NCI-H226 (cell line): ENCODE results near the gene XAGE1B.
"Not testable (repeated sequence)": the region's sequence is repeated elsewhere in the genome, so short reads cannot be mapped to it uniquely, and the experiment has no call there.

Experiments used
- DNase-seq: peaks from one replicate; pipeline ENCODE4 v3.0.0-alpha.2; 2015

Gene XAGE1B

DNA sequence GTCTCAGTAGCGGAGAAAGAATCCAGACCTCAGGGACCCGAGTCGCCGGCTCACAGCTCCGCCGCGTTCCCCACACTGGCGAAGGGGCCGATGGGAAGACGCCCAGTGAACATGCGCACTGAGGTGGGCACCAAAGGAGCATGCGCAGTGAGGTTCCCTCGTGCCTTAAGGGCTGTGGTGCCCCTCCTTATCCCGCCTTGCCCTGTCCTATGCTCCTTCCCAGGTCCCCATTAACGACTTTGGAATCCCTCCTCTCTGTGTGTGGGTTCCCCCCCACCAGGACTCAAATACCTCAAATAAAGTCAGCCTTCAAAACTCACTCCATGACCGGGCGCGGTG lies at the start of gene XAGE1B:
TSS of gene XAGE1B (minus strand) at position 77 of the 339 bp plus-strand sequence. CDS start 1,536 bp downstream, outside the sequence.
- not testable (repeated sequence) for DNase-seq

DNA sequence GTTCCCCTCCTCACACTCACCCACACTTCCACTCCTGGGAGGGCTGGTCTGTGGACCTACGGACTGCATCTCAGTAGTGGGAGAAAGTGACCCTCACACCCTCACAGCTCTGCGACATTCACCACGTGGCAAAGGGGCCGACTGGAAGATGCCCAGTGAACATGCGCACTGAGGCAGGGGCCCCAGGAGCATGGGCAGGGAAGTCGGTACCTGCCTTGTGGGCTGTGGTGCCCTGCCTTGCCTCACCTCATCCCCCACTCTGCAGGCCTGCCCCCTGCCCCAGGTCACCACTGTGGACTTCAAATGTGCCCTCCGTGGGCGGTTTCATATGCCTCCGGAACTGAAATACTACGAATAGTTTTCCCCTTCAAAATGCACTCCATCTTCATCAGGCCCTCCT lies 46.2 kb upstream of the XAGE1B start:
- DNase-seq, result no peak

DNA sequence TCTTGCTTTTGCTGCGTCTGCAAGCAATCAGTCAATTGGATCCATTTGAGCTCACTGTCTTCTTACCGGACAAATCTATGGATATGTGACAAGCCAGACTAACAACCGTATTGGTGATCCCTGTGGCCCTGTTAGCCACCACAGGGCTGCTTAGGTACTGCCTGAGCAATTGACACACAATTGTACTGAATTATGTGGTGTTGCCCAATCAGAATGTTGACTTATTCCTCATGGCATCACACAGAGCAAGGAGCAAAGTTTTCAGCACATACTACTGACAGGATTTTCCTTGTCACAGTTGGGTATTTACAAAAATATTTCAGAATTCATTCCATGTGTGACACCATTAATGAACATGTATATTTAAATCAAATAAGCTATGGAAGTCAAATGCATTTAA lies 41.3 kb upstream of the XAGE1B start:
- no peak for DNase-seq

- DNase-seq, result no peak
Measured at GRCh38 chrX:52556741-52557140, 39.9 kb upstream of the XAGE1B start.

- no peak for DNase-seq
Measured at GRCh38 chrX:52553995-52554642, 37.3 kb upstream of the XAGE1B start.

- not testable (repeated sequence) for DNase-seq
Measured at GRCh38 chrX:52548769-52549168, 31.9 kb upstream of the XAGE1B start.

DNA sequence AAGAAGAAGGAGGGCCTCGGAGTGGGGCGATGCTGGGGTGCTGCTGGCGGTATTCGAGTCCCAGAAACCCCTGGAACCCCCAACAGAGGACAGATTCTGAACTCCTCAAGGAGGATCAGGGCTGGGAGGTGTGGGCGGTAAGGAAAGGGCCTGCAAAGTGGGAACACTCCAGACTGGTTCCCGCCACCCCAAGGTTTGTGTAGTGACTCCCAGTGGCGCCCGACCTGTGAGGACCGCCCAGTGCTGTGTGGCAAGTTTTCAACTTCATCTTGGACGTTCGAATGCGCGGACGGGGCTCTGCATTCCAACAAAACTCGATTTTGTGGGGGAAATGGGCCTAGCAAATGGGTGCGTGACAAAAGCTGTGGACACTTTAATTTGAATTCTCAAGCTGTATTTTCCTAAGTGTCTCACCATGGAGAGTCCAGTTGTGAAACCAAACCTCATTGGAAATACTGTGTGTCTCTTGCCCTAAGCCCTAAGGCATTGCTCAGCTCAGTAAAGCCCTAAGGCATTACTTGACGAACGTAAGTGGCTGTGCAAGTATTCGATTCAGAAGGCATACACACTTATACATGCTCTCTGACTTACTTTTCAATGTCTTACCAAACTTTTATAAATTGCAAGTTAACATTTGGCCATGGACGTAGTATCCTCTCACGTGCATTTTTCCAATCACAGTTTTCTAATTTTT lies 27.4 kb upstream of the XAGE1B start:
- DNase-seq, result no peak

- no peak for DNase-seq
Measured at GRCh38 chrX:52542311-52542710, 25.4 kb upstream of the XAGE1B start.

DNA sequence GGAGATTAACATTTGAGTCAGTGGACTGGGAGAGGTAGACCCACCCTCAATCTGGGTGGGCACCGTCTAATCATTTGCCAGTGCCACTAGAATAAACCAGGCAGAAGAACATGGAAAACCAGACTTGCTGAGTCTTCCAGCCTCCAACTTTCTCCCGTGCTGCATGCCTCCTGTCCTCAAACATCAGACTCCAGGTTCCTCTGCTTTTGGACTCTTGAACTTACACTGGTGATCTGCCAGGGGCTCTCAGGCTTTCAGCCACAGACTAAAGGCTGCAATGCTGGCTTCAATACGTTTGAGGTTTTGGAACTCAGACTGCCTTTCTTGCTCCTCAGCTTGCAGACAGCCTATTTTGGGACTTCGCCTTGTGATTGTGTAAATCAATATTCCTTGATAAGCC lies 24.2 kb upstream of the XAGE1B start:
- DNase-seq, result not testable (repeated sequence)

DNA sequence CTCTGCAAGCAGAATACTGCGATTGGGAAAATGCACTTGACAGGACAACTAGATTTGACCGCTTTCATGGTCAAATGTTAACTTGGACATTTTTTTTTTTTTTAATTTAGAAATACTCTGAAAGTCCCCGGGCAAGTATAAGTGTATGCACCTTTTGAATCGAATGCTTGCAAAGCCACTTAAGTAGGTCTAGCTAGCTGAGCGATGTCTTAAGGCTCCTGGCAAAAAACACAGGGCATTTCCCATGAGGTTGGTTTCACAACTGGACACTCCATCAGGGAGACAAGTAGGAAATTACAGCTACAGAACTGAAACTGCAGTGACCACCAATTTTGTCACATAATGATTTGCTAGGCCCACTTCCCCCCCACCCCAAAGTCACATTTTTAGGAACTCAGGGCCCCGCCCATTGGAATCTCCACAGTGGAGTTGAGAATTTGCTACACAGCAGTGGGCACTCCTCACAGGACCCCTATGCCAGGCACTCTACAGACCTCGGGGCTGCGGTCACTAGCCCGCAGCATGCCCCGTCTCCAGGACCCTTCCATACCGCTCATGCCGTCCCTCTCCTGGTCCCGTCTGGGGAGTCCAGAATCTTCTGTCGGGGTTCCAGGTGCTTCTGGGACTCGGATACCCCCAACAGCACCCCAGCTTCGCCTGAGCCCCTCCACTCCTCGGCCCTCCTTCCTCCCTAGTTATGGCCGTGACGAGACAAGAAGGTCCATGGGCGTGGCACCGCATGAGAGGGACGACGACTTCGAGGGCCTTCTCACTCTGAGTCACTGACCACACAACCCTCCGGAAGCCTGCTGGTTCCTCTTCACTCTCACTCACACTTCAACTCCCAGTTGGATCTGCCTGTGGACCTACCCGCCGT lies 515 bp downstream of the XAGE1B start:
- DNase-seq, result not testable (repeated sequence)

GRCh38 chrX:52511126-52511525 lies 5.7 kb downstream of the XAGE1B start:
- DNase-seq, result not testable (repeated sequence)

DNA sequence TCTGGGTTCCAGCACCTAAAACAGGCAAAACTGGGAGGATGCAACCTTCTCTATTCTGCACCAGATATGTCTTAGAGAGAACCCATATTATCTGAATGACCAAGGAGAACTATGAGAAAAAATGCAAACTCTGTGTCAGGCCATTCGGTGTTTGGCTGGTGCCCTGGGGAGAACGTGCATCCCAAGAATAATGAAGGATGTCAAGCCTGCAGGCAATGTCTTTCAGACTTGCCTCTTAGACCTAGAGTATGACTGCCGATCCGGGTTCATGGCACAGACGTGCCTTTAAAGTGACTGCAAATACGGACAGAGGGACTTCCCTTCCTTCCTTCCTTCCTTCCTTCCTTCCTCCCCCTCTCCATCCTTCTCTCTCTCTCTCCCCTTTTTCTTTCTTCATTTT lies 6.9 kb downstream of the XAGE1B start:
- DNase-seq, result no peak

DNA sequence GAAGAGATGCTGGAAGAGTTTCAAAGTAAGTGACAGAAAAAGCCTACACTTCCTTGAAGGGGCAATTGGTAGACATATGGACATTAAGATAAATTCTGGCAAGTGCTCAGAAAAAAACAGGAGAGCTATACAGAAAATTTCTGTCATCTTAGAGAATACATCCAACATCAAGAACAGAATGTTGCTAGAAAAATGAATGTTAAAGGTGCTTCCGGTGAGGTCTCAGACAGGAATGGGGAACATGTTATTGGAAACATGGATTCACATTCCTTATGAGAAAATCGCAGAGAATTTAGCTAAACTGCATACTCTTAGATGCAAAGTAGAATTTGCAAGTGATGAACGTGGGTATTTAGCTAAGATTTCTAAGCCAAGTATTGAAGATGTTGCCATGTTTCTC lies 9.5 kb downstream of the XAGE1B start:
- DNase-seq, result no peak

DNA sequence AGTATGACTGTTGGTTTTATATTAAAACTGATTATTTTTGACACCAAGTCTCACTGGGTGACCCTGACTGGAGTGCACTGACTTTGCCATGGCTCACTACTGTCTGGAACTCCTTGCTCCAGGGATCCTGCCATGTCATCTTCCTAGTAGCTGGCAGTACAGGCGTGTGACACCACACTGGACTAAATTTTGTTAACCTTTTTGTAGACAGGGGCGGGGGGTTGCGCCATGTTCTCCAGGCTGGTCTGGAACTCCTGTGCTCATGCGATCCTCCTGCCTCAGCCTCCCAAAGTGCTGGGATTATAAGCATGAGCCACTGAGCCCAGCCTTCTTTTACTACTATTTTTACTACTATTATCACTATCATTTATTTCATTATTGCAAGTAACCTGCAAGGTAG lies 12.3 kb downstream of the XAGE1B start:
- no peak for DNase-seq

- not testable (repeated sequence) for DNase-seq
Measured at GRCh38 chrX:52501362-52501761, 15.5 kb downstream of the XAGE1B start.

DNA sequence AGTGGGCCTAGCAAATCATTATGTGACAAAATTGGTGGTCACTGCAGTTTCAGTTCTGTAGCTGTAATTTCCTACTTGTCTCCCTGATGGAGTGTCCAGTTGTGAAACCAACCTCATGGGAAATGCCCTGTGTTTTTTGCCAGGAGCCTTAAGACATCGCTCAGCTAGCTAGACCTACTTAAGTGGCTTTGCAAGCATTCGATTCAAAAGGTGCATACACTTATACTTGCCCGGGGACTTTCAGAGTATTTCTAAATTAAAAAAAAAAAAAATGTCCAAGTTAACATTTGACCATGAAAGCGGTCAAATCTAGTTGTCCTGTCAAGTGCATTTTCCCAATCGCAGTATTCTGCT lies 20.5 kb downstream of the XAGE1B start:
- DNase-seq, result not testable (repeated sequence)

- not testable (repeated sequence) for DNase-seq
Measured at GRCh38 chrX:52495545-52496418, 21.1 kb downstream of the XAGE1B start, which contains the start of gene XAGE1A. Gene XAGE1A (plus strand): TSS chrX:52495808. CDS start chrX:52497362, 1,554 bp downstream.

DNA sequence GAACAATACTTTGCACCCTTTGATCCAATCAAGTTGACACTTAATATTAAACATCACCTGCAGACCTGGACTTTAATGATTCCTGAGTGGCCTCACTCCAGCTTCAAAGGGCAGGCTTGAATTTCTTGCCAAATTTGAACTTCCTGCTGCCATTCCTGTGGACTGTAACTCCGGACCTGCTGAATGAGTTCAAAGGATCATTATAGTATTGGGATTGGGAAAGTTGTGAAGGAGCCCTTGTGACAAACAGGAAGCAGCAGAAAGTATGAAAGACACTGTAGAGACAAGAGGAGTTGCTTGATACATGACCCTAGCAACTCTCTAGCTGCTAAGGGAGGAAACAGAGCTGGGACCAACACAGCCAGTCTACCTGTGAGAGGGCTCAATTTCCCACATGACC lies 45.6 kb downstream of the XAGE1B start:
- not testable (repeated sequence) for DNase-seq
